GM12892 (cell line): ENCODE results near the gene CHMP1A.
"Not testable (repeated sequence)": the region's sequence is repeated elsewhere in the genome, so short reads cannot be mapped to it uniquely, and the experiment has no call there.

Experiments
- DNase-seq: peaks from one replicate; pipeline ENCODE4 v3.0.0; 2011; ENCODE audit not compliant: insufficient read length
- FAIRE-seq: peaks from 2 replicates; lab custom pipeline; 2011; peaks lifted over from hg19 to GRCh38; lab: Jason Lieb, UNC
- POLR2A ChIP-seq: IDR thresholded peaks from 2 replicates; pipeline ENCODE4 v1.6.1; 2011; ENCODE audit warnings: low read depth, low read length, control low read depth
- POLR2AphosphoS5 ChIP-seq: IDR thresholded peaks from 2 replicates; pipeline ENCODE4 v1.6.1; 2011; ENCODE audit warnings: low read depth, low read length, control low read depth
- TAF1 ChIP-seq: IDR thresholded peaks from 2 replicates; pipeline ENCODE4 v1.6.1; 2011; ENCODE audit warnings: low read depth, mild to moderate bottlenecking, control low read depth, low read length, borderline replicate concordance

CHMP1A gene

GRCh38 chr16:89669755-89670154 lies 12.2 kb upstream of the CHMP1A start:
- DNase-seq (no peak), FAIRE-seq (no peak)
- no peak for TF ChIP-seq TAF1
- TF ChIP-seq POLR2A: no peak
- no peak for TF ChIP-seq POLR2AphosphoS5

DNA sequence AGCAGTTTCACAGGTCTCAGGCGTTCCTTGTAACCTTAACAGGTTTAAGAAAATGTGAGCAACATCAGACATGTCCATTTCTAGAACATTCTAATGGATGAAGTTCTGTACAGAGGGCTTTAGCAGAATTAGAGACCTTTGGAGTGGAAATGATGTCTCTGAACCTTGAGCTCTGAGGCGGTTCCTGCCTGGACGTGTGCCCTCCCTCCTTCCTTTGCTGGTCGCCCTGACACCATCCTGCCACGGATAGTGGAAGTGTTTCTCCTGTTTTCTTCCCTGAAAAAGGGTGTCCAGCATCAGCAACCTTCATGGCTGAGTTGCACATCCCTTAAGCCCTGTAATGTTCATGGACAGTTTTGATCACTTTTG lies 11.3 kb upstream of the CHMP1A start:
- no peak for TF ChIP-seq POLR2AphosphoS5
- no peak for TF ChIP-seq TAF1
- no peak for TF ChIP-seq POLR2A
- FAIRE-seq: no peak
- DNase-seq: no peak

- FAIRE-seq (no peak), DNase-seq (no peak)
- TF ChIP-seq POLR2AphosphoS5 (no peak), TAF1 (no peak), POLR2A (no peak)
These were observed 10.1 kb upstream of the CHMP1A start for GRCh38 chr16:89667633-89668032.

- not testable (repeated sequence) for DNase-seq
- peak; percentile 71 for FAIRE-seq
These were observed 9.5 kb upstream of the CHMP1A start for GRCh38 chr16:89667000-89667399.

GRCh38 chr16:89664238-89664637 lies 6.7 kb upstream of the CHMP1A start:
- not testable (repeated sequence) for FAIRE-seq, DNase-seq

DNA sequence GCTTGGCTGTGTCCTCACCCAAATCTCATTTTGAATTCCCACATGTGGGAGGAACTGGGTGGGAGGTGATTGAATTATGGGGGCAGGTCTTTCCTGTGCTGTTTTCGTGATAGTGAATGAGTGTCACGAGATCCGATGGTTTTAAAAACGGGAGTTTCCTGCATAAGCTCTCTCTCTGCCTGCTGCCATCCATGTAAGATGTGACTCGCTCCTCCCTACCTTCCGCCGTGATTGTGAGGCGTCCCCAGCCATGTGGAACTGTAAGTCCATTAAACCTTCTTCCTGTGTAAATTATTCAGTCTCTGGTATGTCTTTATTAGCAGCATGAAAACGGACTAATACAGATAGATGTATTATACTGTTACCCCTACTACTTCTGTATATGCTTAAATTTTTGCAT lies 3.7 kb upstream of the CHMP1A start:
- TF ChIP-seq TAF1 (no peak), POLR2AphosphoS5 (no peak), POLR2A (no peak)
- FAIRE-seq: no peak

DNA sequence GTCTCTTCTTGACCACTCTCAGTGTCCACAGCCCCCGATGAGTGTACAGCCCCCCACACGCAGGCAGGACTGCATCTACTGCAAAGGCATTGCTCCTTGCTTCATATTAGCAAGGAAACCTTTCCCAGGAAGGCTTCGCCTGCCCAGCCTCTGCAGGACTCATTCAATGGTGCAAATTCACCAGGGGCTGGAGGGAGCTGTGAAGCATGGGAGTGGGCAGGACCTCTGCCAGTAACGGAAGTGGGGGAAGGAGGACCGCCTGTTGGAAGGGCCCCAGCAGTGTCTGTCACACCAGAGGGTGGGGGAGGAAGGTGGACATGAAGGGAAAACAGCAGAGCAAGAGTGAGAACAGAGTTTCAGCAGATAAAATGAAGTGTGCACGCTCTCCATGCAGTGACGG lies 2.6 kb upstream of the CHMP1A start:
- no peak for DNase-seq
- no peak for FAIRE-seq
- TF ChIP-seq POLR2AphosphoS5 (no peak), TAF1 (no peak), POLR2A (no peak)

More for the DNA sequence above, 3.7 kb upstream of the CHMP1A start:
- no peak for DNase-seq

GRCh38 chr16:89658221-89658879 lies 842 bp upstream of the CHMP1A start:
- no peak for FAIRE-seq
- TF ChIP-seq POLR2AphosphoS5: no peak
- TF ChIP-seq POLR2A: no peak
- TF ChIP-seq TAF1: no peak
- no peak for DNase-seq

GRCh38 chr16:89656435-89657121 lies 930 bp downstream of the CHMP1A start:
- FAIRE-seq (no peak), DNase-seq (no peak)
- no peak for TF ChIP-seq POLR2A
- TF ChIP-seq TAF1: no peak
- TF ChIP-seq POLR2AphosphoS5: no peak

DNA sequence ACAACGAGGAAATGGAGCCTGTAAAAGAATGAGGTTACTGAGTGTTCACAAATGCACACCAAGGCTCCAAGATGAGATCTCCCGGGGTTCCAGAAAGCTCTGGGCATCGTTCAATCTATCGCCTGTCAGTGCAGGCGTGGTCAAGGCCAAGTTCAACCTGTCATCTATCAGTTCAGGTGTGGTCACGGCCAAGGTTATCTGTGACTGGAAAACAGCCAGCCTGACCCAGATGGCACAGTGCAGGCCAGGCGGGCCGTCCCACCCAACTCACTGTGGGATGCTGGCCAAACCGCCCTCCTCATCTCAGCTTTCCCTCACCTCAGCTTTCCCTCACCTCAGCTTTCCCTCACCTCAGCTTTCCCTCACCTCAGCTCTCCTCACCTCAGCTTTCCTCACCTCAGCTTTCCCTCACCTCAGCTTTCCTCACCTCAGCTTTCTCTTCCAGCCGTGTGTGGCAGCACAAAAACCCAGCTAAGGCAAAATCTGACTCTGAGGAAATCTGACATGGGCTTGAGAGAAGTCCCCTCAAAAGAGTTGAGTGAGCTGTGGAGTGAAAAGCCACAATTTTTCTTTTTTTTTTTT lies 2.4 kb downstream of the CHMP1A start:
- DNase-seq (no peak), FAIRE-seq (no peak)
- TF ChIP-seq POLR2AphosphoS5 (no peak), POLR2A (no peak), TAF1 (no peak)

DNA sequence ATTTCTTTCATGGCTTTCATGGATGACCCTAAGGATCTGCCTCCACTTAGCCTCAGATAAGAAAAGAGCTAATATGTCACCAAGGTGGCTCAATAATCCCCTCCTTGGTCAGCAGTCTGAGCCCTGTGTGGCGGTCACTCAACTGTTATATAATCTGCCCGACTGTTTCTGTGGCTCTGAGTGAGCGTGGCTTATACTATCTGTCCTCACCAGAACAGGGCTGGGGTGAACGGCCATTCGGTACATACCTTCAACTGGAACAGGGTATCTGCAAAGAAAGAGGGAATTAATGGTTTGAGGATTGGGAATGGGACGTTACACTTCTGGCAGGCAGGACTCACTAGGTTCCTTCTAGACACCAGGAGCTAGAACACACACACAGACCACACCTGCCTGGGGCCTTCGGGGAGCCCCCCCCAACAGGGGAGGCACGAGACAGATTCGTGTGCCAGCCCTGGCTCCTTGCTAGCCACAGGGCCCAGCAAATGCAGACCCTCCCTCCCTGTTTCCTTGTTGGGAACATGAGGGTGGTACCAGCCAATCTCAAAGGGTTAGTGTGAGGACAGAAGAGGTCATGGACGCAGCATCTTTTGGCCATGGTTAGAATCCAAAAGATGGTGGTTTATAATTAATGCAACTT lies 3.7 kb downstream of the CHMP1A start:
- no peak for FAIRE-seq
- no peak for TF ChIP-seq POLR2AphosphoS5
- no peak for TF ChIP-seq TAF1
- TF ChIP-seq POLR2A: no peak
- DNase-seq: no peak

- FAIRE-seq: no peak
- no peak for DNase-seq
- TF ChIP-seq POLR2AphosphoS5: no peak
- TF ChIP-seq TAF1: no peak
- TF ChIP-seq POLR2A: no peak
These were observed 5.9 kb downstream of the CHMP1A start for GRCh38 chr16:89651584-89651983.
